HUES48 (cell line): ENCODE measurements around the gene PPP2R5A.

Source experiments
- H3K27ac ChIP-seq: one replicate; pipeline ENCODE4 v1.7.0; 2013; ENCODE audit warnings: low read depth, low read length, inconsistent platforms
- H3K27me3 ChIP-seq: 2 replicates; pipeline ENCODE4 v1.6.1; 2013; ENCODE audit warnings: mild to moderate bottlenecking, low read length; ENCODE audit not compliant: control insufficient read depth, insufficient read depth
- H3K36me3 ChIP-seq: 2 replicates; pipeline ENCODE4 v1.6.1; 2013; ENCODE audit warnings: low read length; ENCODE audit not compliant: control insufficient read depth, insufficient read depth
- H3K4me1 ChIP-seq: 2 replicates; pipeline ENCODE4 v1.6.1; 2013; ENCODE audit warnings: mild to moderate bottlenecking, low read length; ENCODE audit not compliant: control insufficient read depth, insufficient read depth
- H3K4me3 ChIP-seq: 2 replicates; pipeline ENCODE4 v1.5.1; 2013; ENCODE audit warnings: mild to moderate bottlenecking, low read depth, low read length
- H3K9ac ChIP-seq: 2 replicates; pipeline ENCODE4 v1.6.1; 2013; ENCODE audit warnings: mild to moderate bottlenecking, low read depth, low read length, moderate library complexity
- H3K9me3 ChIP-seq: 2 replicates; pipeline ENCODE4 v1.6.1; 2013; ENCODE audit warnings: low read length; ENCODE audit not compliant: control insufficient read depth, insufficient read depth

Gene PPP2R5A

DNA sequence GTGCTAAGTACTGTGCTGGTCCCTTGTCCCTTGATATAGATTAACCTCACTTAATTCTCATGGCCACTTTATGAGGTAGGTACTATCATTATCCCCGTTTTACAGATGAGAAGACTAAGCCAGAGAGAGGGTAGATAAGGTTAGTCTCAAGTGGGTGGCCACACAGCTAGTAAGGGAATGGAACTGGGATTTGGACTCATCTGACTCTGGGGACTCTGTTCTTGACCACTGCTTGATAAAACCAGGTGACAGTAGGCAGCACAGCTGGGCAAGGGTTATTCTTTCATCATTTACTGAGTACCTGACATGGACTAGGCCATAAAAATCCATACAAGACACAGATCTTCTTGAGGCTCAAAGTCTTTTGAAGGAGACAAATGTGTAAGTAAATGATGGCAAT, 37.2 kb upstream of the PPP2R5A start:
- no peaks in the 10 kb centered on the region for H3K36me3 ChIP-seq
- no peaks in the 10 kb centered on the region for H3K9me3 ChIP-seq
- H3K27ac ChIP-seq: no peak overlapping the region
- H3K4me1 ChIP-seq: no peaks in the 10 kb centered on the region
- no peaks in the 10 kb centered on the region for H3K27me3 ChIP-seq
- H3K9ac ChIP-seq: no peak overlapping the region
- H3K4me3 ChIP-seq: no peak overlapping the region

DNA sequence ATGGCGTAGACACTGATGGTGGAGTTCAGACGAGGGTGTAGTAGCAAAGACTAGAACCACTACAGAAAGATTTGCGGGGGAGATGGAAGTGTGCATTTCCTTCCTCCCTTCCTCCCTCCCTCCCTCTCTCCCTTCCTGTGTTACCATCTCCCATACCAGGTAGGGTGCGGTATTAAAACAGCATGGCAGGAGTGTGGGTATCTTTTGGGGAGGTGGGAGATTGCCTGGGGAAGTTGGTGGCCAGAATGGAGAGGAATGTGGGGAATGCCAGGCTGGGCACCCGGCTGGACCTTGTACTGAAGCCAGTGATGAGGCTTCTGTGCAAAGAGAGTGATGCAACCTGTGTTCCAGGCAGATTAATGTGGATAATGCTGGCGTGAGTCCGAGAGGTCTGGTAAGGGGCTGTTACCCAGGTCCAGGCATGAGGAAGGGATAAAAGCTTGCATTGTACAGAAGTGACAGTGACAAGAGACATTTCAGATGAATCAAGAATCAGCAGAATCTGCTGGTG, 30.3 kb upstream of the PPP2R5A start:
- Histone ChIP-seq H3K9ac (no peak overlapping the region), H3K9me3 (no peaks in the 10 kb centered on the region), H3K4me1 (no peaks in the 10 kb centered on the region), H3K36me3 (no peaks in the 10 kb centered on the region), H3K27ac (no peak overlapping the region), H3K27me3 (no peaks in the 10 kb centered on the region), H3K4me3 (no peak overlapping the region)

DNA sequence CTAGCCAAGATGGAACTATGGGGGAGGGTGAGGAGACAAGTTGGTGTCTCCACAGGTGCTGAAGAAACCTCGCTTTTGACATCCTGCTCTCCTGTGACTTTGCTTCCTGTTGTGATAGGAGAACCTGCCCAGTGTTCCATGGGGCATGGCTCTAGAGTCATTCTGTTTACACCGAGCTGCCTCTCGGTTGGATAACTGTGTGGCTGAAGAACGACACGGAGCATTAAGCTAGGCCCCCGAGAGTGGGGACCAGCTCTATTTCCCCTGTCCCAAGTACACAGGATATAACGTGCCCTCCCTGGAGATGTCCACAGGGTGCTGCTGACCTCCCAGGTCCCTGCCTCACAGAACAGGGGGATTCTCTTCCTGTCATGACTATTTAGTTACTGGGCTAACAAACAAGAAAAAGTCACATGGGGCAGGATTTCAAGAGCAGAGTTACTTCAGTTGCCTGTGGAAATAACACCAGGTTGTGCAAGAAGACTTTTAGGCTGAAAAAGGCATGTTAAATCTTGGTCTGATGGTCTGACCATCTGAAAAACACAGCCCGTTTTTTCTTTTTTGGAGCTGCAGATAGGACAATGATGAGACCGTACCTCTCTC, 29.4 kb upstream of the PPP2R5A start:
- Histone ChIP-seq H3K27ac (no peak overlapping the region), H3K36me3 (no peaks in the 10 kb centered on the region), H3K27me3 (no peaks in the 10 kb centered on the region), H3K9me3 (no peaks in the 10 kb centered on the region), H3K4me3 (no peak overlapping the region), H3K4me1 (peaks cover 4% of the 10 kb centered on the region; the same call in 1 of the 2 replicates), H3K9ac (no peak overlapping the region)

DNA sequence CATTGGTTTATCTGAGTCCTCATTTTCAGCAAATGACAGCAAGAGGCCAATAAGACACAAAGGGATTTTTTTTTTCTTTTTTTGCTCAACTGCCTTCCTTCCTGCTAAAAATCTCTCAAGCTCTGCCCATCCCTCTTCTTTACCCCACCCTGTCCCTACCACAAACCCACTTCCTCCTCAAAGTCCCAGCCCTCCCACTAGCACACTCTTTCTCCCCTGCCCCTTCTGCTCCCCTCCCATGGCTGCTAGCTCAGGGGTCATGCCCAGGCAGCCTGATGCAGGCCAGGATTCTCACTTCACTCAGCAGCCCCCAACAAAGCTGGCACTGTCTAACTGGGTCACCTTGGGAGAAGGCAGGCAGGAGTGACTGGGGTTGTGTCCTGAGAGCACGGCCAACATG, 28.8 kb upstream of the PPP2R5A start:
- Histone ChIP-seq H3K36me3 (no peaks in the 10 kb centered on the region), H3K27ac (no peak overlapping the region), H3K9ac (no peak overlapping the region), H3K4me1 (peaks cover 9% of the 10 kb centered on the region; the same call in 1 of the 2 replicates), H3K27me3 (no peaks in the 10 kb centered on the region), H3K4me3 (no peak overlapping the region), H3K9me3 (no peaks in the 10 kb centered on the region)

DNA sequence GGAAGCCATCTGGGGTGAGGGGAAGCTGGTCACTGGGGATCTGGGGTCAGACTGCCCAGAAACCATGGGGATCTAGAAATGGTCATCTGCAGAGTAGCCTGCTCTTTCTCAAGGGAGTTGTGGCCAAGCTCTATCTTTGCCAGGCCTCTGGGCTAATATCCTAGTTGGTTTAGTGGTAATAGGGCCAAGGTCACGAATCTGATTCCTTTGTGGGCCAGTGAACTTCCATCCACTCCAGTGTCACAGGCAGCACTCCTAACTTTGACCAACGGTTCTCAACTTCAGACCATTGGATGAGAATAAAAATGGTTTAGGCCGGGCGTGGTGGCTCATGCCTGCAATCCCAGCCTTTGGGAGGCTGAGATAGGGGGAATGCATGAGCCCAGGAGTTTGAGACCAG, 28.1 kb upstream of the PPP2R5A start:
- Histone ChIP-seq H3K4me3 (no peak overlapping the region), H3K4me1 (peaks cover 16% of the 10 kb centered on the region; the same call in 1 of the 2 replicates), H3K9me3 (no peaks in the 10 kb centered on the region), H3K27ac (no peak overlapping the region), H3K36me3 (no peaks in the 10 kb centered on the region), H3K27me3 (no peaks in the 10 kb centered on the region), H3K9ac (no peak overlapping the region)

DNA sequence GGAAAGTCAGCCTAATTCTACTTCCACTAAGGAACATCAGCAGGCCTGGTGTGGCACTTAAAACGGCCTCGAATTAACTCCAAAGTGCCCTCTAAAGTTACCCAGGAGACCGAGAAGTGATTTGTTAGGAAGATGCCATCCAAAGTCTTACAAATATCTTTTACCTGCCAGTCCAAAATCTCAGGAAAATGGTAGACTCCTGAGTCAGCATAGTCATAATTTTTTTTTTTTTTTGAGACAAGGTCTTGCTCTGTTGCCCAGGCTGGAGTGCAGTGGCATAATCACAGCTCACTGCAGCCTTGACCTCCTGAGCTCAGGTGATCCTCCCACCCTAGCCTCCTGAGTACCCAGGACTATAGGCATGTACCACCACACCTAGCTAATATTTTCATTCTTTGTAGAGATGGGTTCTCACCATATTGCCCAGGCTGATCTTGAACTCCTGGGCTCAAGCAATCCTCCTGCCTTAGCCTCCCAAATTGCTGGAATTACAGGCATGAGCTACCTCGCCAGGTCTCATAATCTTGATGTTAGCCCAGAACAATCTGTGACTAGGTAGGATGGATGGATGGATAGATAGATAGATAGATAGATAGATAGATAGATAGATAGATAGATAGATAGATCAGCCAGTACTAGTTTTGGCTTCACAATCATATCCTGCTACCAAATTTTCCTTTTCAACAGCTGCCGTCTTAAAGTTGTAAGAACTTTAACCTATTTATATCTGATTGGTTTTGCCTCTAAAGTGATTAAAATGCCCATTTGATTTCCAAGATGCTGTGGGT, 25.3 kb upstream of the PPP2R5A start:
- Histone ChIP-seq H3K4me1 (peaks cover 16% of the 10 kb centered on the region; the same call in 1 of the 2 replicates), H3K9me3 (no peaks in the 10 kb centered on the region), H3K9ac (no peak overlapping the region), H3K27ac (no peak overlapping the region), H3K36me3 (no peaks in the 10 kb centered on the region), H3K27me3 (no peaks in the 10 kb centered on the region), H3K4me3 (no peak overlapping the region)

DNA sequence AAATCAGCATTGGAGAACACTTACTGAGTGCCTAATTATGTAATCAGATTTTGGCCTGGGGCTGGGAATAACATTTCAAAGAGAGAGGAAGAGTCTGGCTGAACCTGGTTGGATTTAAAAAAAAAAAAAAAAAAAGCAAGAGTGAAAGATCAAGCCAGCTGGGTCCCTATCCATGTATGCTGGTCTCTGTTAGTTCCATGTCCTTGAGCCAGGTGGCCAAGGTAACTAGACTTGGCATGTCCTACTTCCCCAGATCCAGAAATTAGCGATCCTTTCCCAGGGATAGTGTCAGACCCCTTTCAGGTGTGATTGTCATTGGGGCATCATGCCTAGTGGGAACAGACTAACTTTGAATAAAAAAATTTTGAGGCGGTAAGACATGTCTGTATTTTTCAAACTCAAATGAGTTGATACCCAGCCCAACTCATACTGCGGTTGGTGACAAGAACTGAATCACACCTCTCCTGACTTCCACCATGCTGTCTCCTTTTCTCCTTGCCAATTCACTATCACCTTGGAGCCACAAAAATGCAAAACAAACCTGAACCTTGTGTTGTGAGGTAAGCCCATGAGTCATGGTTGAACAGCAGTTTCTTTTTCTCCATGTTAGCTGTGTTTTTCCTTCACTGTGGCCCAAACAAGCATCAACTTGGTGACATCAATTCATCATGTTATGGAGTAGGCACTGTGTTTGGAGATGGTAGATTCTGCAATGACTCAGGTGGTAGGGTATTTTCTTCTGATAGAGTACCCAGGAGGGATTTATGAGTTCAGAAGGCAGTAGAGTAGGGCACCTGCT, 24.5 kb upstream of the PPP2R5A start:
- Histone ChIP-seq H3K4me1 (peaks cover 16% of the 10 kb centered on the region; the same call in 1 of the 2 replicates), H3K36me3 (no peaks in the 10 kb centered on the region), H3K9ac (no peak overlapping the region), H3K4me3 (no peak overlapping the region), H3K27me3 (no peaks in the 10 kb centered on the region), H3K27ac (no peak overlapping the region), H3K9me3 (no peaks in the 10 kb centered on the region)

DNA sequence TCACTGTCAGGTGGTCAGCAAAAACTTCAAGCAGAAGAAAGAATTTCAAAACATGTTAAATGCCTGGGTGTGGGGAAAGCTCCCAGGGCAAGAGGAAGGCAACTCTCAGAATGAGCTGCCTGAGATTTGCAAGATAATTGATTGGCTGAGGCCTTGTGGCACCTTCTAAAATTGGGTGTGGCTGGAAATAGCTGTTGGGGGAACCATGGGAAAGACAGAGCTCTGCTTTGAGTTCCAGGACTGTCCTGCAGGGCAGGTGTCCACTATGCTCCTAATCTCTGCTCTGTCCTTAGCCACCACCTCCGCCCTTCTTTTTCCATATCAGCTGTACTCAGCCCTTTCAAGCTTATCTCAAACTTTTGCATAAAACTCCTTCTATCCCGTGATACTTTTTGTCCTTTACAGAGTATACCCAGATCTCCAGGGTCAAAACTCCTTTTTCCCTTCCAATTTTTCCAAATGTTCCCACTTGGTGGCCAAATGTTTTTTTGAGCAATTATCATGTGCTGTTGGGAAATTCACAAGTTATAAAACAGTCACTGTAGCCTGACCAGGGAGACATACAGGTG, 23.8 kb upstream of the PPP2R5A start:
- Histone ChIP-seq H3K4me1 (peaks cover 16% of the 10 kb centered on the region; the same call in 1 of the 2 replicates), H3K36me3 (no peaks in the 10 kb centered on the region), H3K4me3 (no peak overlapping the region), H3K27ac (no peak overlapping the region), H3K9me3 (no peaks in the 10 kb centered on the region), H3K27me3 (no peaks in the 10 kb centered on the region), H3K9ac (no peak overlapping the region)

DNA sequence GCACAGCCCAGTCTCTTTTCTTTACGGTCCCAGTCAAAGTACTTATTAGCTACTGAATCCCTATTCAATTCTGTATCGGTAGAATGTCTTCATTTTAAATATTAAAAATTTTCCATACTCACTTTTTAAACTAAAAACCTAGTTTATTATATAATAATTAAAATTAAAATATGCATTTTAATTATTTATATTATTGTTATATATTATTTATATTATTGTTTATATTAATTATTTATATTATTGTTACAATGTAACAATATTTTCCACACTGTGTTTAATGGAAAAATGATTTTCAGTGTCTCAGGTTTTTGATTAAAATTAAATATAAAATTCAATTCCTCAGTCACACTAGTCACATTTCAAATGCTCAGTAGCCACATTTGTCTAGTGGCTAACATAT, 18.2 kb upstream of the PPP2R5A start:
- H3K9ac ChIP-seq: no peak overlapping the region
- H3K36me3 ChIP-seq: no peaks in the 10 kb centered on the region
- no peak overlapping the region for H3K4me3 ChIP-seq
- no peak overlapping the region for H3K27ac ChIP-seq
- no peaks in the 10 kb centered on the region for H3K27me3 ChIP-seq
- no peaks in the 10 kb centered on the region for H3K9me3 ChIP-seq
- H3K4me1 ChIP-seq: peaks cover 9% of the 10 kb centered on the region

DNA sequence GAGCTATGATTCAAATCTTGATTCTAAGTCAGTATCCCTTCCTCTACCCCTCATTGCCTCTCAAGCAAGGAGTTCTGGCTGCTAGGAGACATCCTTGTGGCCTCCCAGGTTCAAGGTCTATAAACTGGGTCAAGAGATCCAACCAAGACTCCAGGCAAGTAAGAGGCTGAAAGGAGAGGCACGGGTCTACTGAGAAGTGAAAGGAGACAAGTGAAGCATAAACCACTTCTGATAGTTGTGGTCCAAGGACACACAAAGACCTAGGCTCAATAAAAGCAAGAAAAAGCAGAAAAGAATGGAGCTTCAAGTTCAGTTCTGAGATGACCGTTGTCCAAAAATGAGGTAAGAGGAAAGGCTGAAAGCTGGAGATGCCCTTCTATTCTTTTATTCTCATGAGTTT, 17.8 kb upstream of the PPP2R5A start:
- H3K4me3 ChIP-seq: no peak overlapping the region
- no peak overlapping the region for H3K9ac ChIP-seq
- H3K27ac ChIP-seq: no peak overlapping the region
- H3K4me1 ChIP-seq: peaks cover 9% of the 10 kb centered on the region
- H3K27me3 ChIP-seq: no peaks in the 10 kb centered on the region
- H3K9me3 ChIP-seq: no peaks in the 10 kb centered on the region
- H3K36me3 ChIP-seq: no peaks in the 10 kb centered on the region
